MM.1S (cell line): ENCODE data around the gene FAM9C.
"Not testable (repeated sequence)": the region's sequence is repeated elsewhere in the genome, so short reads cannot be mapped to it uniquely, and the experiment has no call there.

Experiments used
- DNase-seq: peaks from one replicate; pipeline ENCODE4 v3.0.0-alpha.2; 2015
- H2AFZ ChIP-seq: fragments of 300-600 bp; sonication (generic); 2 replicates; pipeline ENCODE4 v1.6.0; 2016; ENCODE audit warnings: antibody characterized with exemption, low read length
- H3F3A ChIP-seq: fragments of 300-600 bp; sonication (generic); 2 replicates; pipeline ENCODE4 v1.6.1; 2016; ENCODE audit warnings: mild to moderate bottlenecking, antibody characterized with exemption, low read length, moderate library complexity, mixed read lengths; ENCODE audit not compliant: insufficient read depth
- H3K27ac ChIP-seq: fragments of 300-600 bp; sonication (generic); 2 replicates; pipeline ENCODE4 v1.5.1; 2016; ENCODE audit warnings: mild to moderate bottlenecking, low read length
- H3K27me3 ChIP-seq: fragments of 300-600 bp; sonication (generic); replicated peaks from 2 replicates; pipeline ENCODE4 v1.6.0; 2016; ENCODE audit warnings: low read length; ENCODE audit not compliant: insufficient read depth
- H3K36me3 ChIP-seq: fragments of 300-600 bp; sonication (generic); replicated peaks from 2 replicates; pipeline ENCODE4 v1.6.1; 2016; ENCODE audit warnings: mild to moderate bottlenecking, low read length, mixed read lengths; ENCODE audit not compliant: insufficient read depth
- H3K4me1 ChIP-seq: fragments of 300-600 bp; sonication (generic); 2 replicates; pipeline ENCODE4 v1.6.1; 2016; ENCODE audit warnings: low read length, mixed read lengths
- H3K4me2 ChIP-seq: fragments of 300-600 bp; sonication (generic); 2 replicates; pipeline ENCODE4 v1.6.0; 2016; ENCODE audit warnings: low read depth, low read length
- H3K4me3 ChIP-seq: fragments of 300-600 bp; sonication (generic); 2 replicates; pipeline ENCODE4 v1.5.1; 2016; ENCODE audit warnings: low read length, mixed read lengths
- H3K79me2 ChIP-seq: fragments of 300-600 bp; sonication (generic); 2 replicates; pipeline ENCODE4 v1.6.1; 2016; ENCODE audit warnings: mixed run types, low read length, mixed read lengths
- H3K9ac ChIP-seq: fragments of 300-600 bp; sonication (generic); 2 replicates; pipeline ENCODE4 v1.6.1; 2016; ENCODE audit warnings: low read length, mixed read lengths
- H3K9me2 ChIP-seq: fragments of 300-600 bp; sonication (generic); replicated peaks from 2 replicates; pipeline ENCODE4 v1.6.1; 2016; ENCODE audit warnings: mild to moderate bottlenecking, low read length, mixed read lengths; ENCODE audit not compliant: insufficient read depth
- H3K9me3 ChIP-seq: fragments of 300-600 bp; sonication (generic); replicated peaks from 2 replicates; pipeline ENCODE4 v1.6.1; 2016; ENCODE audit warnings: mild to moderate bottlenecking, low read length, mixed read lengths; ENCODE audit not compliant: insufficient read depth
- H4K20me1 ChIP-seq: fragments of 300-600 bp; sonication (generic); 2 replicates; pipeline ENCODE4 v1.6.1; 2016; ENCODE audit warnings: mild to moderate bottlenecking, low read length, moderate library complexity, mixed read lengths; ENCODE audit not compliant: insufficient read depth
- EZH2 ChIP-seq: fragments of 300-600 bp; sonication (generic); optimal IDR thresholded peaks from 2 replicates; pipeline ENCODE3; 2017; ENCODE audit warnings: low read depth, mild to moderate bottlenecking, antibody characterized with exemption, low read length, mixed read lengths
- EZH2phosphoT487 ChIP-seq: fragments of 300-600 bp; sonication (generic); IDR thresholded peaks from 2 replicates; pipeline ENCODE4 v1.6.1; 2018; ENCODE audit warnings: antibody characterized with exemption, low read length
- TF ChIP-seq, protein P1 (sequence below): fragments of 300-600 bp; sonication (generic); IDR thresholded peaks from 2 replicates; pipeline ENCODE4 v1.5.1; 2016; ENCODE audit warnings: antibody characterized with exemption, low read length, mixed read lengths

Gene FAM9C

DNA sequence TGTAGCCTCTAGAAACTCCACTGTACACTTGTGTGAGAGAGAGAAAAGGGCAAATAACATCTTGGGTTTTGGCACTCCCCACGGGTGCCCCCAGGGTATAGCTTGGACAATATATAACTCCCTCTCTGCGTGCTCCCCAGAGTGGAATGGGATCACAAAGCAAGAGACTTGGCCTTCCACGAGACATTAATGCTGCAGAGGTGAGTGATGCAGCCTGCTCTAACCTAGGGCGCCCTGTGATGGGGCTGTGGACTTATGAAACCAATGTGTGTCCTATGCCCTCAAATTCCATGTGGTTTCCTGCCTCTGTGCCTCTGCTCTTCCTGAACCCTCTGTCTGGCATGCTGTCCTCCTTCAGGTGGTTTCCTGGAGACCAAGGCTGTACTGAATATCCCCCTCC is 22.0 kb upstream of the FAM9C start:
- Histone ChIP-seq H2AFZ (no peak overlapping the region), H3K79me2 (no peaks in the 10 kb centered on the region), H3K27me3 (no peaks in the 10 kb centered on the region), H3K36me3 (no peaks in the 10 kb centered on the region), H3K4me1 (no peaks in the 10 kb centered on the region), H3K9ac (no peak overlapping the region), H3K4me2 (no peak overlapping the region), H3F3A (no peaks in the 10 kb centered on the region), H3K27ac (no peak overlapping the region), H3K9me3 (no peaks in the 10 kb centered on the region), H3K9me2 (no peaks in the 10 kb centered on the region), H3K4me3 (no peak overlapping the region), H4K20me1 (no peaks in the 10 kb centered on the region)
- TF ChIP-seq EZH2 (no peak), EZH2phosphoT487 (no peak)
- TF ChIP-seq, protein P1, sequence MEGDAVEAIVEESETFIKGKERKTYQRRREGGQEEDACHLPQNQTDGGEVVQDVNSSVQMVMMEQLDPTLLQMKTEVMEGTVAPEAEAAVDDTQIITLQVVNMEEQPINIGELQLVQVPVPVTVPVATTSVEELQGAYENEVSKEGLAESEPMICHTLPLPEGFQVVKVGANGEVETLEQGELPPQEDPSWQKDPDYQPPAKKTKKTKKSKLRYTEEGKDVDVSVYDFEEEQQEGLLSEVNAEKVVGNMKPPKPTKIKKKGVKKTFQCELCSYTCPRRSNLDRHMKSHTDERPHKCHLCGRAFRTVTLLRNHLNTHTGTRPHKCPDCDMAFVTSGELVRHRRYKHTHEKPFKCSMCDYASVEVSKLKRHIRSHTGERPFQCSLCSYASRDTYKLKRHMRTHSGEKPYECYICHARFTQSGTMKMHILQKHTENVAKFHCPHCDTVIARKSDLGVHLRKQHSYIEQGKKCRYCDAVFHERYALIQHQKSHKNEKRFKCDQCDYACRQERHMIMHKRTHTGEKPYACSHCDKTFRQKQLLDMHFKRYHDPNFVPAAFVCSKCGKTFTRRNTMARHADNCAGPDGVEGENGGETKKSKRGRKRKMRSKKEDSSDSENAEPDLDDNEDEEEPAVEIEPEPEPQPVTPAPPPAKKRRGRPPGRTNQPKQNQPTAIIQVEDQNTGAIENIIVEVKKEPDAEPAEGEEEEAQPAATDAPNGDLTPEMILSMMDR, result no peak
- DNase-seq, result no peak

DNA sequence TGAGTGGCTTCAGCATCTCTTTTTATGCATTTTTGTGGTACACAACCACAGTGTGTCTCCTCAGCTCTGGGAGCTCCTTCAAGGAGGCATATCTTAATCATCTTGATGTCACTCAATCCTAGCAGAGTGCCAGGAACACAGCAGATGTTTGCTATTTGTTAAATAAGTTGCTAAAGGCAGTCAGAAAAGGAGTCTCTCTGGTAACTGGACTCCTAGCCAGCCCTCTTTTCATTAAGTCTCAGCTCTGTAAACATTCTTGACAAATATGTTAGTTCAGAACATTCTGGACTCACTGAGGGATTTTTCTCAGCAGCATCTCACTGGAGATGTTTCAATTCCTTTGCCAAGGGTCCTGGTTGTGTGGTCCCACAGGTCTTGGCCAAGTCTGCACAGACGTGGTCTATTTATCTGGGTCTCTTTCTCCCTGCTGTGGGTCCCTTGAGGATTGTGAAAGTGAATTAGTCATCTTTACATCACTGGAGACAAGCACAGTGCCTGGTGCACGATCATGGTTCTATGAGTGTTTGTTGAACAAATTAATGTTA is 20.3 kb upstream of the FAM9C start:
- H3K79me2 ChIP-seq, result no peaks in the 10 kb centered on the region
- no peak overlapping the region for H3K27ac ChIP-seq
- no peaks in the 10 kb centered on the region for H3K4me1 ChIP-seq

DNA sequence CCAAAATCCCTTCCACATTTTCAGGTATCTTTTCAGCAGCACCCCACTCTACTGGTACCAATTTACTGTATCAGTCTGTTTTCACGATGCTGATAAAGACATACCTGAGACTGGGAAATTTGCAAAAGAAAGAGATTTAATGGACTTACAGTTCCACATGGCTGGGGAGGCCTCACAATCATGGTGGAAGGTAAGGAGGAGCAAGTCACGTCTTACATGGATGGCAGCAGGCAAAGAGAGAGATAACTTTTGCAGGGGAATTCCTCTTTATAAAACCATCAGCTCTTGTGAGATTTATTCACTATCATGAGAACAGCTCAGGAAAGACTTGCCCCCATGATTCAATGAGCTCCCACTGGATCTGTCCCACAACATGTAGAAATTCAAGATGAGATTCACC is 18.7 kb upstream of the FAM9C start:
- not testable (repeated sequence) for H3K4me1 ChIP-seq, DNase-seq, H4K20me1 ChIP-seq, H3K27ac ChIP-seq, H3K27me3 ChIP-seq, H3K9me2 ChIP-seq, H3K79me2 ChIP-seq, H3K4me2 ChIP-seq, H3K9me3 ChIP-seq, H3K36me3 ChIP-seq, H3F3A ChIP-seq, H3K9ac ChIP-seq, H3K4me3 ChIP-seq, H2AFZ ChIP-seq

More for the DNA sequence above, 20.3 kb upstream of the FAM9C start:
- H2AFZ ChIP-seq, result no peak overlapping the region
- no peaks in the 10 kb centered on the region for H3K9me2 ChIP-seq
- no peak overlapping the region for H3K4me2 ChIP-seq
- no peak overlapping the region for H3K4me3 ChIP-seq
- no peaks in the 10 kb centered on the region for H3K36me3 ChIP-seq
- H4K20me1 ChIP-seq, result no peaks in the 10 kb centered on the region
- DNase-seq, result no peak
- no peaks in the 10 kb centered on the region for H3F3A ChIP-seq
- no peak overlapping the region for H3K9ac ChIP-seq
- H3K9me3 ChIP-seq, result no peaks in the 10 kb centered on the region
- TF ChIP-seq EZH2, result no peak
- no peak for TF ChIP-seq EZH2phosphoT487
- TF ChIP-seq, protein P1, result no peak
- H3K27me3 ChIP-seq, result no peaks in the 10 kb centered on the region

- H3K9ac ChIP-seq, result not testable (repeated sequence)
These were observed 17.9 kb upstream of the FAM9C start for GRCh38 chrX:13062331-13062730.

GRCh38 chrX:13061215-13061708 is 16.8 kb upstream of the FAM9C start:
- H3K36me3 ChIP-seq, H3K9me3 ChIP-seq, H3K4me3 ChIP-seq, H3K4me2 ChIP-seq, H3K27ac ChIP-seq, H4K20me1 ChIP-seq, H3K79me2 ChIP-seq, H3K9me2 ChIP-seq, H3K27me3 ChIP-seq, H3K9ac ChIP-seq, H2AFZ ChIP-seq, H3K4me1 ChIP-seq, DNase-seq, H3F3A ChIP-seq: not testable (repeated sequence)

More at GRCh38 chrX:13062331-13062730, 17.9 kb upstream of the FAM9C start:
- H3F3A ChIP-seq, H3K36me3 ChIP-seq, H3K4me1 ChIP-seq, H3K79me2 ChIP-seq, H3K9me3 ChIP-seq, H4K20me1 ChIP-seq, H2AFZ ChIP-seq, DNase-seq, H3K27ac ChIP-seq, H3K9me2 ChIP-seq, H3K27me3 ChIP-seq, H3K4me2 ChIP-seq, H3K4me3 ChIP-seq: not testable (repeated sequence)
